ENCODE measurements around the gene AUTS2.

Gene AUTS2

GRCh38 chr7:69710768-69711438 is 112.6 kb downstream of the AUTS2 start:
- no peaks in the 10 kb centered on the region for H3K9me3 ChIP-seq (ENCODE audit: control insufficient read depth, insufficient read depth, low read depth, low read length)
- H3K27ac ChIP-seq (ENCODE audit: extremely low read depth, low read depth, low read length): no peak overlapping the region
- no peak for TF ChIP-seq ZNF157 (tag by site-specific recombination; IDR thresholded peaks at IDR 0.05)
- no peak for TF ChIP-seq ZFP3 (tag by site-specific recombination; IDR thresholded peaks at IDR 0.05; ENCODE audit: low read depth)
- no peak for TF ChIP-seq ZBTB8A (tag by site-specific recombination; IDR thresholded peaks at IDR 0.05)
- no peak for TF ChIP-seq YY1 (tag by site-specific recombination; IDR thresholded peaks at IDR 0.05)
- no peak for TF ChIP-seq HOXA7 (CRISPR knock-in tag; IDR thresholded peaks at IDR 0.05; ENCODE audit: borderline replicate concordance)
- H3K36me3 ChIP-seq (ENCODE audit: control insufficient read depth in 2 of 2, insufficient read depth in 1 of 2, low read length in 2 of 2): no peaks in the 10 kb centered on the region
- CTCF ChIA-PET: interaction anchor here (0.7 kb wide), 1 partner anchor 13 kb away, joined by 4 read pairs; no protein-coding TSS in a partner anchor
- peaks cover 35% of the 10 kb centered on the region for H3K4me1 ChIP-seq (ENCODE audit: control insufficient read depth, insufficient read depth, low read length)
- POLR2A ChIA-PET: no interaction called here
- H3K4me3 ChIP-seq (ENCODE audit: low read depth, low read length): no peak overlapping the region

- no peaks in the 10 kb centered on the region for H3K36me3 ChIP-seq (ENCODE audit: control insufficient read depth in 2 of 2, insufficient read depth in 1 of 2, low read length in 2 of 2)
- no peak overlapping the region for H3K4me3 ChIP-seq (ENCODE audit: low read depth, low read length)
- no peaks in the 10 kb centered on the region for H3K9me3 ChIP-seq (ENCODE audit: control insufficient read depth, insufficient read depth, low read depth, low read length)
- TF ChIP-seq ZSCAN16 (tag by site-specific recombination; IDR thresholded peaks at IDR 0.05) (no peak), ZBTB17 (tag by site-specific recombination; IDR thresholded peaks at IDR 0.05) (no peak), ZNF529 (tag by site-specific recombination; IDR thresholded peaks at IDR 0.05; ENCODE audit: insufficient replicate concordance) (no peak), OVOL3 (tag by site-specific recombination; IDR thresholded peaks at IDR 0.05) (no peak), ZNF677 (tag by site-specific recombination; IDR thresholded peaks at IDR 0.05) (no peak), ZNF785 (tag by site-specific recombination; IDR thresholded peaks at IDR 0.05) (no peak), GLIS2 (tag by site-specific recombination; IDR thresholded peaks at IDR 0.05) (no peak), GLI4 (tag by site-specific recombination; IDR thresholded peaks at IDR 0.05) (no peak), ZFHX2 (tag by site-specific recombination; conservative IDR thresholded peaks at IDR 0.05) (no peak), ZNF621 (tag by site-specific recombination; IDR thresholded peaks at IDR 0.05) (no peak), ZBTB7A (tag by site-specific recombination; IDR thresholded peaks at IDR 0.05; ENCODE audit: low read depth) (no peak), ZNF629 (tag by site-specific recombination; IDR thresholded peaks at IDR 0.05) (no peak), ZNF623 (tag by site-specific recombination; IDR thresholded peaks at IDR 0.05) (no peak), ZNF610 (tag by site-specific recombination; IDR thresholded peaks at IDR 0.05; ENCODE audit: borderline replicate concordance) (no peak)
- TF ChIP-seq, protein P1, sequence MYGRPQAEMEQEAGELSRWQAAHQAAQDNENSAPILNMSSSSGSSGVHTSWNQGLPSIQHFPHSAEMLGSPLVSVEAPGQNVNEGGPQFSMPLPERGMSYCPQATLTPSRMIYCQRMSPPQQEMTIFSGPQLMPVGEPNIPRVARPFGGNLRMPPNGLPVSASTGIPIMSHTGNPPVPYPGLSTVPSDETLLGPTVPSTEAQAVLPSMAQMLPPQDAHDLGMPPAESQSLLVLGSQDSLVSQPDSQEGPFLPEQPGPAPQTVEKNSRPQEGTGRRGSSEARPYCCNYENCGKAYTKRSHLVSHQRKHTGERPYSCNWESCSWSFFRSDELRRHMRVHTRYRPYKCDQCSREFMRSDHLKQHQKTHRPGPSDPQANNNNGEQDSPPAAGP (tag by site-specific recombination; IDR thresholded peaks at IDR 0.05): no peak
- TF ChIP-seq, protein P2, sequence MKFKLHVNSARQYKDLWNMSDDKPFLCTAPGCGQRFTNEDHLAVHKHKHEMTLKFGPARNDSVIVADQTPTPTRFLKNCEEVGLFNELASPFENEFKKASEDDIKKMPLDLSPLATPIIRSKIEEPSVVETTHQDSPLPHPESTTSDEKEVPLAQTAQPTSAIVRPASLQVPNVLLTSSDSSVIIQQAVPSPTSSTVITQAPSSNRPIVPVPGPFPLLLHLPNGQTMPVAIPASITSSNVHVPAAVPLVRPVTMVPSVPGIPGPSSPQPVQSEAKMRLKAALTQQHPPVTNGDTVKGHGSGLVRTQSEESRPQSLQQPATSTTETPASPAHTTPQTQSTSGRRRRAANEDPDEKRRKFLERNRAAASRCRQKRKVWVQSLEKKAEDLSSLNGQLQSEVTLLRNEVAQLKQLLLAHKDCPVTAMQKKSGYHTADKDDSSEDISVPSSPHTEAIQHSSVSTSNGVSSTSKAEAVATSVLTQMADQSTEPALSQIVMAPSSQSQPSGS (tag by site-specific recombination; IDR thresholded peaks at IDR 0.05; ENCODE audit: low read depth): no peak
- TF ChIP-seq, protein P3, sequence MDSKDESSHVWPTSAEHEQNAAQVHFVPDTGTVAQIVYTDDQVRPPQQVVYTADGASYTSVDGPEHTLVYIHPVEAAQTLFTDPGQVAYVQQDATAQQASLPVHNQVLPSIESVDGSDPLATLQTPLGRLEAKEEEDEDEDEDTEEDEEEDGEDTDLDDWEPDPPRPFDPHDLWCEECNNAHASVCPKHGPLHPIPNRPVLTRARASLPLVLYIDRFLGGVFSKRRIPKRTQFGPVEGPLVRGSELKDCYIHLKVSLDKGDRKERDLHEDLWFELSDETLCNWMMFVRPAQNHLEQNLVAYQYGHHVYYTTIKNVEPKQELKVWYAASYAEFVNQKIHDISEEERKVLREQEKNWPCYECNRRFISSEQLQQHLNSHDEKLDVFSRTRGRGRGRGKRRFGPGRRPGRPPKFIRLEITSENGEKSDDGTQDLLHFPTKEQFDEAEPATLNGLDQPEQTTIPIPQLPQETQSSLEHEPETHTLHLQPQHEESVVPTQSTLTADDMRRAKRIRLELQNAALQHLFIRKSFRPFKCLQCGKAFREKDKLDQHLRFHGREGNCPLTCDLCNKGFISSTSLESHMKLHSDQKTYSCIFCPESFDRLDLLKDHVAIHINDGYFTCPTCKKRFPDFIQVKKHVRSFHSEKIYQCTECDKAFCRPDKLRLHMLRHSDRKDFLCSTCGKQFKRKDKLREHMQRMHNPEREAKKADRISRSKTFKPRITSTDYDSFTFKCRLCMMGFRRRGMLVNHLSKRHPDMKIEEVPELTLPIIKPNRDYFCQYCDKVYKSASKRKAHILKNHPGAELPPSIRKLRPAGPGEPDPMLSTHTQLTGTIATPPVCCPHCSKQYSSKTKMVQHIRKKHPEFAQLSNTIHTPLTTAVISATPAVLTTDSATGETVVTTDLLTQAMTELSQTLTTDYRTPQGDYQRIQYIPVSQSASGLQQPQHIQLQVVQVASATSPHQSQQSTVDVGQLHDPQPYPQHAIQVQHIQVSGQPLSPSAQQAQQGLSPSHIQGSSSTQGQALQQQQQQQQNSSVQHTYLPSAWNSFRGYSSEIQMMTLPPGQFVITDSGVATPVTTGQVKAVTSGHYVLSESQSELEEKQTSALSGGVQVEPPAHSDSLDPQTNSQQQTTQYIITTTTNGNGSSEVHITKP (tag by site-specific recombination; IDR thresholded peaks at IDR 0.05): no peak
- POLR2A ChIA-PET: interaction anchor here (0.6 kb wide), 1 partner anchor 121 kb away, joined by 4 read pairs; no protein-coding TSS in a partner anchor
- H3K4me1 ChIP-seq (ENCODE audit: control insufficient read depth, insufficient read depth, low read length): peaks cover 30% of the 10 kb centered on the region
- CTCF ChIA-PET: interaction anchor here (0.6 kb wide), 1 partner anchor 15 kb away, joined by 4 read pairs; no protein-coding TSS in a partner anchor
- no peak overlapping the region for H3K27ac ChIP-seq (ENCODE audit: extremely low read depth, low read depth, low read length)
Observed at GRCh38 chr7:69714886-69715576, 116.8 kb downstream of the AUTS2 start.
